Fibroblast of skin of scalp (primary cell): ENCODE measurements around the gene IGFN1.
"Not testable (repeated sequence)": the region's sequence is repeated elsewhere in the genome, so short reads cannot be mapped to it uniquely, and the experiment has no call there.

Experiments
- DNase-seq: peaks from one replicate; pipeline ENCODE4 v3.0.0-alpha.2; 2013

Gene IGFN1

DNA sequence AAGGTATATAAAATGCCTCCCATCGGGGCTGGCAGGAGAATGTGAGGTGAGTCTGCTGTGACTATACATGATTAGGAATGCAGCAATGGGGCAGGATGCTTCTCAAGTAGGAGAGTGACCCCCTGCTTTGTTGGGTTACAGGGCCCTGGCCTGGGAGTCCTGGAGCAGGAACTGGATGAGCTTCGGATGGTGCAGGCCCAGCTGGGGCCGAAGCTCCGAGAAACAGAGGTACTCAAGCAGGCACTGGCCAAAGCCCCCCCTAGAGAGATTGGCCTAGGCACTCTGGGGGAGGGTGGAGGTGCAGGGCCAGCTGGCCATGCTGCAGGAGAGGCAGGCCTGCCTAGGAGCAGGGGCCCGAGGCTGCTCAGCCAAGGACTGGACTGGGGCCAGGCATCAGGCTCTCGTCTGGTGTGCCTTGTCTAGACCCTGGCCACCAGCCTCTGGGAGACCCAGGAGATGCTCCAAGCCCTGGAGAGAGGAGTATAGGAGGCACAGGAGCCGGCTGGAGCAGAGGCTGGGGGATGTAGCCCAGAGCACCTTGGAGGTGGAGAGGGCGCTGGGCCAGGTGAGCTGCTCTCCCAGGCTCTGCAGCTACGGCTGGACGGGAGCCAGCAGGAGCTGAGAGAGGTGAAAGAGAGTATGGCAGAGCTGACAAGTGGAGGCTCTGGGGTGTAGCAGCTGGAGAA, 59.8 kb downstream of the IGFN1 start:
- DNase-seq: no peak

DNA sequence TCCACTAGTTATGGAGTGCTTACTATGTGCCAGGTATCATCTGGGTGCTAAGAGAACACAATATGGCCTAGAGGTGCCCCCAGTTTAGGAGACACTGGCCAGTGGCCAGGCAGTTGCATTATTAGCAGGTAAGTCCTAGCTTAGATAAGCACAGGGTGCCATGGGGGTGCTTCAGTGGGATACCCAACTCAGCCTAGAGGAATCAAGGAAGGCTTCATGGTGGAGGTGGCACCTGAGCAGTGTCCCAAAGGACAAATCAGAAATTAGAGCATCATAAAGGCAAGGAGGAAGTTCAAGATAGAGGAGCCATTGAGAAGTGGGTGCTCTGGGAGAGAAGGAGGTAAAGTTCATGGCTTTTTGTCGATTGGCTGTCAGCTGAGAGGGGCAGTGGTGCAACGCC, 60.8 kb downstream of the IGFN1 start:
- no peak for DNase-seq

DNA sequence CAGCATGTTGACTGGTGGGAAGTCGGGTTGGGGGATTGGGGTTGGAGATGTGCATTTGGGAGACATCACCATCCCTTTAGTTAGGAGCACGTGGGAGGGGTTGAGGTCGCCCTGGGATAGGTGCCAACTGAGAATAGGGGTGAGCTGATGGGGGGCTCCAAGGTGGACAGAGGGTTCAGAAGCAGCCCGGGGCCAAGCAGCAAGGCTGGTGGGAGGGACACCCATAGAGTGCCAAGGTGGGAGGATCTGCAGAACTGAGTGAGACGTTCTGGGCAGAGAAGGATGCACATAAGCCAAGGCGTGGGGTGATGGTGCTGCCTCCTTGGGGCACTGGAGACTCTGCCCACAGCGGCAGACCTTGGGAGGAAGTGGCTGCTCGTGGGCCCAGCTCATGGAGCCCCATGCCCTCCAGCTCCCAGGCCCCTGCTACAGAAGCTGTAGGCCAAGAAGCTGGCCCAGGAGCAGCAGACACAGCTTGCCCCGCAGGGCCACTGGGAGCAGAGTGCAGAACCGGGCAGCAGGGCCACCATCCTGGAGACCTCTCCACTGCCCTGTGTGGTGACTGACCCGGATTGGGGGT, 61.3 kb downstream of the IGFN1 start:
- no peak for DNase-seq

DNA sequence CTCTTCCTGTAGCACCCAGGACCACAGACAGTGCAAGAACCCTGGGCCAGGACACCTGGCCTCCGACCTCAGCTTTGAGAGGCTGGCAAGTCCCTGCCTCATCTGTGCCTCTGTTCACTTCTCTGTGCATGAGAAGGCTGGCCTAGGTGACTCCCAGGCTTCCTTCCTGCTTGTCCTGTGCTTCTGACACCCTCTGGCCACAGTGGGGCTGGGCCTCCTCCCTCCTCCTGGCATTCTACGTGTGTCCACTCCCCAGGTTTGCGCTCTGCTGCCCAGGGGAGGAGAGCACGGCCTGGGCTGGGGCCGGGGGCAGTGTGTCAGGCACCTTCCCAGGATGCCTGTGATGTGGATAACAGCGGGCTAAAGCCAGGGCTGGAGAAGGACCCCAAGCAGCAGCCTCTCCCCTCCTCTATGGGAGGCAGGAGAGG, 62.3 kb downstream of the IGFN1 start:
- DNase-seq: no peak

DNA sequence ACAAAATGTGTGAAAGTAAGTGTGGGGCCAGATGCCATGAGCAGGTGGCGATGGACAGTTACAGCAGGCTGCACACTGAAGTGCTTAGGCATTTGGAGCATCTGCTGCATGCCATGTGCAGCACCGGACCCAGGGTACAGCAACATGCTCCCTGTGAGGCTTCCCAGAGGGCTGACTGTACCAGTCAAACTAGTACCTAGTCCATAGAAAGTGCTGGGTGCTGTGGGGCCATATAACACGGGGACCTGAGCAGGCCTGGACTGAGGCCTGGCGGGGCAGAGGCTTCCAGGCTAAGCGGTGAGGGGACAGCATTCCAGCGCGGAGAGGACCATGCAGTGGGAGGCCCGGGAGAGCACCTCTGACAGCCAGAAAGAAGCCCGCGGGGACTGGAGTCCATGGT, 62.8 kb downstream of the IGFN1 start:
- DNase-seq: no peak

DNA sequence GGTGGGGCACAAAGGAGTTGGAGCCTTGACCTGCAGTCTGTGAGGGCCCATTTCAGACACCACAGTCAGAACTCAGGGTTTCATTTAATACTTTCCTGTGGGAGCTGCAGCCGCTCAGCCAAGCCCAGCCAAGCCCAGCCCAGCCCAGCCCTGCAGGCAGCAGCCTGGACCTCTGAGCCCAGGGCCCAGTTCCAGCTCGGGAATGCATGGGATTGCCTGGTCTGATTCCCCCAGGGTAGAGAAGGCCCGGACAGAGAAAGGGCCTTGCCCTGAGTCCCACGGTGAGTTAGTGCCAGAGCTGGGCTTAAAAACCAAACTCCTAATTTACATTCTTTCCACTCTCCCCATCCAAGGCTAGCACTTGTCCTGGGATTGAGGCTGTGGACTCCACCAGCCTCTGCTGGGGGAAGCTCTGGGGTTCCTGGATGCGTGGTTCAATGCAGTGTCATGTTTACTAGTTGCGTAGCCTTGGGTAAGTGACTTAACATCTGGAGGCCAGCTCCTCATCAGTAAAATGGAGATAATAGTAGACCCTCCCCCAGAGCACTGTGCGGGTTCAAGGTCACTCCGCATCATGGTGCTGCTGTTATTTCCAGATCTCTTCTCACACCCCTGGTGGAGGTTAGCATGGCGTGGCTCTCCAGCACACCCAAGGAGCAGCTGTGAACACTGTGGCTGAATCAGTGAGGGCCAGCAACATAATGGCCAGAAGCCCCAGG, 63.4 kb downstream of the IGFN1 start:
- DNase-seq: no peak

DNA sequence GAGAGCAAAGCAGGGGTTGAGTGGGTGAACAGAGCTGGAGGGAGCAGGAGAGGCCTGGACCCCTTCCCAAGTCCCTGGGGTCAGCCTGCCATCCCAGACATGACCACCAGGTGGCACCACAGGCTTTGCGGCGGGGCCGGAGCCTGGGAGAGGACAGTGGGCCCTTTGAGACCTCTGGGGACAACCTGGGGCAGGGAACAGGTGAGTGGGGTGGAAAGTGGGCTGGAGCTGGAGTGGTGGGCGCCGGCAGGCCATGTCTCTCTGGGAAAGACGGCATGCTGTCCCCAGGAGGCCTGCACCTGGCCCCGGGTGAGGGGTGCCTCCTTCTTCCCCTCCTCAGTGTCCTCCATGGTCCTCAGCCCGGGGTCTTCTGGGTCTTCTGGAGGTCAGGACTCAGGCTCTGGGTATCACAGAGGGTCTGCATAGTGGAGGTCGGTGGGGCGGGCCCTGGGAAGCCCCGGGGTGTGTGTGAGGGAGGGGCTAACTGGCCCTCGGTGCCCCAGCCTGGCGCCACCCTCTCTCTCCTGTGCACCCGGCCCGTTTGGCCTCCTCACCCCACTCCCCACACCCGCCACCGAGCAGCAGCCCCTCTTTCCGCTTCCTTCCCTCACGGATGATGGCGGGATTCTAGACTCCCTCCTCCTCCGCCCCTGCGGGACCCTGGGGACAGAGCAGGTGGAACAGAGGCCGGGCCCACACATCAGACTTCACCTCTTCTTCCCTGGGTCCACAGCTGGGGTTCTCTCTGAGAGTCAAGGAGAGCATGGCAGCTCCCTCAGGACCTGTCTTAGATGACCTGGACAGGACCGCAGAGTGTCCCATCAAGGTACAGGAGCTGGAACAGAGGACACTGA, 64.2 kb downstream of the IGFN1 start:
- peak; percentile 44 for DNase-seq

DNA sequence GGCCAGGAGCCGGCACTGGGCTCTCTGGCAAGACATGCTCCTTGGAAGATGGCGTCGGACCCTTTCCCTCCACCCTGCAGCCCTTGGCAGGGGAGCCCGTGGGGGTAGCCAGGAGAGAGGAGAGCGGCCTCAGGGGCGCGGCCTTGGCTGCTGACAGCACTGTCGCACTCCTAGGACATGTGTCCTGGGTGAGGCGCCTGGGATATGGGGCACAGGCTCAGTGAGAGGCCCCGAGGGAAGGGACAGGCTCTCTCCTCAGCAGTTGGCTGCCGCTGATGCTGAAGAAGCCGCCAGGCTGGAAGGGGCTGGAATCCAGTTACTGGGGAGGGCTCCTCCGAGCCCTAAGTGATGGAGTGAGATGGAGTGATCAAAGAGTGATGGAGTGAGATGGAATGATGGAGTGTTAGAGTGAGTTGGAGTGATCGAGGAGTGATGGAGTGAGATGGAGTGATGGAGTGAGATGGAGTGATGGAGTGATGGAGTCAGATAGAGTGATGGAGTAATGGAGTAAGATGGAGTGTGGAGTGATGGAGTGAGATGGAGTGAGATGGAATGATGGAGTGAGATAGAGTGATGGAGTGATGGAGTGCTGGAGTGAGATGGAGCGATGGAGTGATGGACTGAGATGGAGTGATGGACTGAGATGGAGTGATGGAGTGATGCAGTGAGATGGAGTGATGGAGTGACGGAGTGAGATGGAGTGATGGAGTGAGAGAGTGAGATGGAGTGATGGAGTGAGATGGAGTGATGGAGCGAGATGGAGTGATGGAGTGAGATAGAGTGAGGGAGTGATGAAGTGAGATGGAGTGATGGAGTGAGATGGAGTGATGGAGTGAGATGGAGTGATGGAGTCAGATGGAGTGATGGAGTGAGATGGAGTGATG, 65.1 kb downstream of the IGFN1 start:
- DNase-seq: no peak

DNA sequence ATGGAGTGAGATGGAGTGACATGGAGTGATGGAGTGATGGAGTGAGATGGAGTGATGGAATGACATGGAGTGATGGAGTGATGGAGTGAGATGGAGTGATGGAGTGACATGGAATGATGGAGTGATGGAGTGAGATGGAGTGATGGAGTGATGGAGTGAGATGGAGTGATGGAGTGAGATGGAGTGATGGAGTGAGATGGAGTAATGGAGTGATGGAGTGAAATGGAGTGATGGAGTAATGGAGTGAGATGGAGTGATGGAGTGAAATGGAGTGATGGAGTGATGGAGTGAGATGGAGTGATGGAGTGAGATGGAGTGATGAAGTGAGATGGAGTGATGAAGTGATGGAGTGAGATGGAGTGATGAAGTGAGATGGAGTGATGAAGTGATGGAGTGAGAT, 67.5 kb downstream of the IGFN1 start:
- not testable (repeated sequence) for DNase-seq

DNA sequence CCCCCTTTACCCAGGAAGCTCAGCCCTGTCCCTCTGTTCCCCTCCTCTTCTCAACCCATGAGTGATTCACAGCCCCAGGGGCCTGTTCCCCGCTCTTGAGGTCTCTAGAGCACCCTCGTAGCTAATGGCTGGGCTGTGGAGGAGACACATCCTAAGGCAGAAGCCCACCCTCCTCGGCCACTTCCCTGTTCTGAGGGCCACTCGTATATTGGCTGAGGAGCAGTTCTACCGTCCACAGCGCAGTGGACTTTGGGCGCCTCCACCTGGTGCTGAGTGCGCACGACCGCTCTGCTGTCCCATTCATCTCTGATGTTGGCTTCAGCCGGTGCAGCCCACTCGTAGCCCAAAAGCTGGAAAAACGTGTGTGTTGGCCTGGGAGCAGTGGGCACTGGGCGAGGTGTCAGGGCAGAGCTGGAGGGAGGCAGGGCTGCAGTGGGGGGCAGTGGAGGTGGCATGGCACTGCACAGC, 68.2 kb downstream of the IGFN1 start:
- DNase-seq: no peak

DNA sequence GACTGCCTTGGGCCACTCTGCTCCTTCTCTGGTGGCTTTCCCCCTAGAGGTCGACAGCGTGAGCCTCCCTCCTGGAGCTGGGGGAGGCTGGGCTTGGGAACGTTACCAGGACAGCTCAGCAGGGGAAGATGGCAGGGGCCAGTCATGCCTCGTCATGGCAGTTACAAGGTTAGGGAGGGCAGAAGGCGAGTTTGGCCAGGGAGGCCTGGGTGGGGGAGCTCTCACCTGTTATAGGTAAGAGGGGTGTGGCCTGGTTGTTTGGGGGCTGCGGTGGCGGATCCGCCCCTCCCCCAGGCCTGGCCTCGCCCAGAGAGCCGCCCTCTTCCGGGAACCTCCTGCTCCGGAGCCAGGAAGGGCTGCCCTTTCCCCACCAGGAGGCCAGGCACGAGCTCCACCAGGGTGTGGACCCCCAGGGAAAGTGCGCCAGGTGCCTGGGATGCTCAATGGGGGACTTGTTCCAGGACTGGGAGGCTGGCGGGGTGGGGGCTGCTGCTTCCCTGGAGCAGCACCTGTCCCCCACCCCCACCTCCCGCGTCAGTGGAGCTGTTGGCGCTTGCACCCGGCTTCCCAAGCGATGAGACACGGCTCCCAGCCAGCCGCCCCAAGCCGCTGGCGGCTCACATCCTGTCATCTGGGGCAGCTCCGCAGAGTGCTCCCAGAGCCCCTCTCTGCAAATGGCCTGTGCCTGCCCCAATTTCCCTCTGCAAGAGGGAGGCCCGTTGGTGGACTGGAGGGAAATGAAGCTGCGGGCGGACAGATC, 69.0 kb downstream of the IGFN1 start:
- peak; percentile 53 for DNase-seq

DNA sequence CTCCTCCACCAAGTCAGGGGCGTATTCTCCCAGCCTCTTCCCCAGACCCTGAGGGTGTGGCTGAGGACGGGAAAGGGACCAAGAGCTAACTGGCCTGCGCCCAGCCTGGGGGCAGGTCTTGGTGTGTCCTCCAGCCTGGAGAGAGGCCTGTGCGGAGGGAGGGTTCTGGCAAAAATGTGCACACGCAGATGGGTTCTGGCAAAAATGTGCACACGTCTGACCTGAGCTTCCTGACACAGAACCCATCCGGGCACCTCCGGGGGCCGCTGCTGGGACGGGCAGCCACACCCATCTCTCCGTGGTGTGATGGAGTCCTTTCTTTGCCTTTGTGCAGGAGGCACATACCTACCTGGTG, 69.6 kb downstream of the IGFN1 start:
- DNase-seq: no peak

DNA sequence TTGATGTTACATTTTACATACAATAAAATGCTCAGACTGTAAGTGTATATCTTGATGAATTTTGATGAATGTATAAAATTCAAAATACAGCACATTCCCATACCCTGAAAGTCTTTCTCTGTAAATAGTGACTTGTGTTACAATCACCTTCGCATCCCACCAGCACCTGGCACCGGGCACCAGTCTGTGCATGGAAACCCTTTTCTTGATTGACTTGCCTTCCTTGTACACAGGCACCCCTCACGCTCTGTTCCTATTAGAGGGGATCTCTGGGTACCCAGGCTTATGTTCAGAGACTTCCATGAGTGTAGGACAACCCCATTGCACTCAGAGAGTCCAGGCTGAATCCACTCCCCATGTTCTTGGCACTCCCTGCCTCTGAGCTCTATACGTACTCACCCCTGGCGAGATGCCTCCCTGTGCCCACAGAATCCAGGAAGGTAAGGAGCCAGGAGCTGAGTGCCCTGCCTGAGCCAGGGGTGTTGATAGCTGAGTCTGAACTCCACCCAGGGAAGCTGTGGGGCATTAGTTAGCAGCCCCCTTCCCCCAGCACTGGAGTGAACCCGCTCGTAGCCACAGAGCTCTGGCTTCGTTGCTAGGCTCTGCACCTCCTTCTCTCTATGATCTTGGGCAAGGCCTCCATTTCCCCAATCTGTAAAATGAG, 70.2 kb downstream of the IGFN1 start:
- no peak for DNase-seq

DNA sequence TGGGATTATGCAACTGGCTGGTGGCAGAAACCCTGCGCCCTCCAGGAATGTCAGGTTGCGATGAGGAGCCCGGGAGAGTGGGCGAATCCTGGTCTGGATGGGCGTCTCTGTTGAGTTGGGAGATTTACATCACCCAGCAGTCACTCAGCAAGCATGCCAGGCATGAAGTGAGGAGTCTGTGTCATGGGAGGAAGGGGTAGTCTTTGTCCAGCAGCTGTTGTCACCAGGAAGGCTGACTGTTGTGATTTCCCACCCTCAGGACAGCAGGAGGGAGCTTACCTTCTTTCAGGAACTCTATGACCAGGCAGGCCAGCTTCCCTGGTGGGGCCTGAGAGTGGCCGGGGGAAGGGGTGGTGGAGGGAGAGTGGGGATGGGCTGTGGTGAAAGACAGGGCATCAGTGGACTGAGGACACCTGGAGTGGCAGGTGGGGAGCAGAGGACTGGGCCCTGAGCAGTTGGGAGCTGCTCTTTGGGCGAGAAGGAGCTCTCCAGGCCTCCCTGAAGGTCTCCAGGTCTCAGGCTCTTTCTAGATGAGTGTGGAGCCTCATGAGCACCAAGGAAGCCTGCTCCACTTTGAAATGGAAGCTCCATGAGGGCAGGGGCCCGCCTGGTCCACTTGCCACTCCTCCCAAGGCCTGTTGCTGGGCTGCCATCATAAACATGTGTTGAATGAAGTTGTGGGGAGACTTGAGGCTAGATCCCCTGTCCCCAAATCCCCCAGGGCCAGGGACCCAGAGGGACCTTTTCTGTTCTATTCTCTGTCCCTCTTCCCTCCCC, 71.3 kb downstream of the IGFN1 start:
- DNase-seq: peak; percentile 54

DNA sequence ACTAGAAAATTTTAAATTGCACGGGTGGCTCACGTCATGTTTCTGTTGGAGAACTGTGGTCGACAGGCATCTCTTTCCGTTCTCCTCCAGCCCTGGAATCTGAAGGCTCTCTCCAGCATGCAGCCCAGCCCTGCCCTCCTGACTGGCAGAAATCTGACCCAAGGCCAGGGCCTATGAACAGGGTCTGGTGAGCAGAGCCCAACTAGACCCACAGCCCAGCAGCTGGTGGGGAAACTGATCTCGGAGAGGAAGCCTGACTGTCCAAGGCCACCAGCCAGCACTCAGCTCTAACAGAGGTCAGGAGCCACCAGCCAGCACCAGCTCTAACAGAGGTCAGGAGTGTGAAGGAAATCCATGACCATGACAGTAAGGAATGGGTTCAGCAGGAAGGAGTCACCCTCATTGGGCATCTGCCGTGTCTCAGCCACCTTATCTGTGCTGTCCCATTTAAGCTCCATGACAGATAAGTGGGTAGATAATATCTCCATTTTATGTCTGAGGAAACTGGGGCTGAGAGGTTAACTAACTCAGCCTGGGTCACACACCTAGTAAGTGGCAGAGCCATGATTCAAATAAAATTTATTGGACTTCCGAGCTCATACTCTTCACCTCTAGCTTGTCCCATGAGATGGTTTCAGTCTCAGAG, 72.5 kb downstream of the IGFN1 start:
- no peak for DNase-seq

DNA sequence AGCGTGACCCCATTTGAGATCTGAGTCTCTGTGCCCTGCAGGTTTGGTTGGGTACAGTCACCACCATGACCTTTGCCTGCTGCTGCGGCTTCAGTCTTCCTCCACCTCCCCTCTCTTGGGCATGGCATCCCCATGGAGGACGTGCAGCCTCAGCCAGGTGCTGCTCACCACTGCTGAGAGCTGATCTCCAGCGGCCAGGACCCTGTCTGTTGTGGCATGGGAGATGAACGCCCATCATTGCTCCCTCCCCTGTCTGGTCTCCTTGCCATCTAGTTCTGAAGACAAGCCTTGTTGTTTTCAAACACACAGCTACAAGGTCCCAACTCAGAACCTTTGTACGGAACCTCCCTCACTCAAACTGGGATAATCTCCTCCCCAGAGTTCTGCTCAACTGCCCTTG, 73.4 kb downstream of the IGFN1 start:
- DNase-seq: no peak

DNA sequence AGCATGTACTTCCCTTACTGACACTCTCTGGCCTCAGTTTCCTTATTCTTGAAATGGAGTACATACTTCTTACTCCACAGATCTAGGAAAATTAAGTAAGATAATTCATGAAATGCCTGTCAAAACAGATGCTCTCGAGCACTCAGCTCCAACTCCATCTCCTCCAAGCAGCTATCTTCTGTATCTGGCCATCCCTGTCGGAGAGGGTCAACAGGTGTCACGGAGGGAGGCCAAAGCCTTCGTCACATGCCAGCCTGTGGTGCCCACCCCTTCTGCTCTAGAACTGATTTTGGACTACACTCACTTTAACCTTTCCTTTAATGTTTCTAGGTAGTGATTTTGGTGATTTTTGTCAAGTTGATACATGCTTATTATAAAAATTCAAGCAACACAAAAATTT, 73.9 kb downstream of the IGFN1 start:
- DNase-seq: no peak

DNA sequence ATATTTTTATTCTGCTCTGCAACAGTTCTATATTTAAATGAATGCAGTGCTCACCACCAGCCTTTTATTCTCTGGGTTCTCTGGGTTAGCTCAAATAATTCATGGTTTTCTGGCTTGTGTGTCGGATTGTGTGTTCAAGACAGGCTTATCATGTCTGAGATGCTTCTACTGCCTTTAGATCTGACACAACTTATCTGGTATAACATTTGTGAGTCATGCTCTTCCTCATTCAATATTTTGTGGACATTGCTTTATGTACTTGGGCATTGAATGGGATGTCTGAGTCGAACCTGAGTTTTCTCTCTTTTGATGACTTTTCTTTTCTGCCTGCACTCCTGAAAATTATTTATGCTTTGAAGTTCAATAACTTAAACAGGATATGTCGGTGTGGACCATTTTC, 75.1 kb downstream of the IGFN1 start:
- DNase-seq: peak; percentile 47

DNA sequence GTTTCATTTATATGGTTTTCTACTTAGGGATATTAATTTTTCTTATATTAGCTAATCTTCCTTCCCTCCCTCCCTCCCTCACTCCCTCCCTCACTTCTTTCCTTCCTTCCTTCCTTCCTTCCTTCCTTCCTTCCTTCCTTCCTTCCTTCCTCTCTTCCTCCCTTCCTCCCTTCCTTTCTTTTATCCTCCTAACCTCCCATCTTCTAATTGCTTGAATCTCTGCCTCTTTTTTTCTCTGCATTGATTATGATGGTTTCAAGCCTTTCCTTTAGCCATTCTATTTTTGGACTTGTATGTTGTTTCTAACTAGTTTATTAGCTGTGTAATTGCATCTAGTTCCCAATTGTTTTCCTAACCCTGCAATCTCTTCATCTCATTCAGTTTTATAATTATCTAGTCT, 75.7 kb downstream of the IGFN1 start:
- no peak for DNase-seq
